ENCODE results near the gene BSDC1.

BSDC1 gene

GRCh38 chr1:32392325-32392724 is 1.9 kb downstream of the BSDC1 start:
- Histone ChIP-seq H3K4me3 (ENCODE audit: low read depth, low read length) (no peak overlapping the region), H3K36me3 (ENCODE audit: control insufficient read depth, insufficient read depth, low read length) (peaks cover 49% of the 10 kb centered on the region)

DNA sequence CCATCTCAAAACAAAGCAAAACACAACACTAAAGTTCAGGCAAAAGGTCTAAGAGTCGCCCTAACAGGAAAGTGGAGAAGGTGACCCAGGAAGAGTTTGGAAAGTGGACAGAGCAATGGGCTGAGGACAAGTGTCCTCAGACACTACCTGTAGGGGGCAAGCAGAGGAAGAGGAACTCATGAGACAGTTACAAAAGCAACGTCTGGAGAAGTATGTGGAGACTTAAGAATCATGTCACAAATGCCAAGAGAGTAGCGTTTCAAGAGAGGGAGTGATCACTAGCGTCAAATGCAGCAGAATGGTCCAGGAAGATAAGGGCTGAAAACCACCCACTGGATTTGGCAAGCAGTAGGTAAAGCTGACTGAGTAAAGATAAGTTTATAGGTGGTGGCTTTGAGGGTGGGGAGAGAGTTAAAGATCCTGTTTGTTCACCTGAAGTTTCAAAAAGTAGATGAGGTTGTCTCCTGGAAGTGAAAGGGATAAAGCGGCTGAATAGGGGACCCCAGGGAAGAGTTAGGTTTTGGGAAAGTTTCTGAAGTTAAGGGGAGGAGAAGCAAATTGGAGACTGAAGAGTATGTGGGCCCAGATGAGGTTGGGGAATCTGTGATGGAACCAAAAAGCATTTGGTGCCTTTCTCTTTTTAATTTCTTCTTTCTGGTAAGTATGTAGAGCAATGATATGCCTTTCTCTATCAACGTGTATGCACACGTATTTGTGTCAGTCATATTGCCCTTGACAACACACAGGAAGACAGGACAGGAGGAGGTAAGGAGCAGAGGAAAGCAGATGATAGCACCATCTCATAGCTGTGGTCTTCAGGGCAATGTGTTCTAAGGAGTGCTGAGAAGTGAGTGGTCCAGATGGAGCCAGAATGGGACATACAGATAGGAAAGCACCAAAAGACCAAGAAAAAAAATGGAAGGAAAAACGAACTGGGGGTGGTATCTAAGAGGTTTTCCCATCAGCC is 3.1 kb downstream of the BSDC1 start:
- H3K9ac ChIP-seq (ENCODE audit: low read depth, low read length) = no peak overlapping the region
- H3K36me3 ChIP-seq (ENCODE audit: control insufficient read depth, insufficient read depth, low read length) = peaks cover 58% of the 10 kb centered on the region
- H3K27ac ChIP-seq (ENCODE audit: low read depth, low read length) = no peak overlapping the region
- H3K9me3 ChIP-seq (ENCODE audit: control insufficient read depth, insufficient read depth, low read length) = no peaks in the 10 kb centered on the region
- H3K4me1 ChIP-seq (ENCODE audit: control insufficient read depth, insufficient read depth, low read length) = peaks cover 7% of the 10 kb centered on the region; the same call in 1 of the 2 replicates
- no peak overlapping the region for H3K4me3 ChIP-seq (ENCODE audit: low read depth, low read length)
- H3K27me3 ChIP-seq (ENCODE audit: control insufficient read depth, insufficient read depth, low read length) = no peaks in the 10 kb centered on the region

More at GRCh38 chr1:32392325-32392724, 1.9 kb downstream of the BSDC1 start:
- Histone ChIP-seq H3K27me3 (ENCODE audit: control insufficient read depth, insufficient read depth, low read length) (no peaks in the 10 kb centered on the region), H3K4me1 (ENCODE audit: control insufficient read depth, insufficient read depth, low read length) (peaks cover 7% of the 10 kb centered on the region; the same call in 1 of the 2 replicates), H3K9me3 (ENCODE audit: control insufficient read depth, insufficient read depth, low read length) (no peaks in the 10 kb centered on the region), H3K9ac (ENCODE audit: low read depth, low read length) (no peak overlapping the region), H3K27ac (ENCODE audit: low read depth, low read length) (no peak overlapping the region)

DNA sequence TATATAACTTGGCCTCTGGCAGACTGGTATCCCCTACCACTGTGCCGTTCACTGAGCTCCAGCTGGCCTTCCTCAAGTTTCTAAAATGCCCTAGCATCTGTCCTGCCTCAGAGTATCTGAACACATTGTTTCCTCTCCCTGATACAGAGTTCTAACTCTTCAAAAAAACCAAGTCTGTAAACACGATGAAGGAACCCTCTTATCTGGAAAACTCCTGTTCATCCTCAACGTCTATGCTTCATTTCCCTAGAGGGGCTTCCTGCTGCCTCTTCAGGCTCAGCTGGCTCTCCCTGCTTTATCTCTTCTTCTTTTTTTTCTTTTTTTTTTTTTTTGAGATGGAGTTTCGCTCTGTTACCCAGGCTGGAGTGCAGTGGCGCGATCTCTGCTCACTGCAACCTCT is 5.6 kb downstream of the BSDC1 start:
- H3K9ac ChIP-seq (ENCODE audit: low read depth, low read length) = no peak overlapping the region
- H3K27me3 ChIP-seq (ENCODE audit: control insufficient read depth, insufficient read depth, low read length) = no peaks in the 10 kb centered on the region
- H3K4me3 ChIP-seq (ENCODE audit: low read depth, low read length) = no peak overlapping the region
- H3K9me3 ChIP-seq (ENCODE audit: control insufficient read depth, insufficient read depth, low read length) = no peaks in the 10 kb centered on the region
- peaks cover 83% of the 10 kb centered on the region for H3K36me3 ChIP-seq (ENCODE audit: control insufficient read depth, insufficient read depth, low read length)
- no peak overlapping the region for H3K27ac ChIP-seq (ENCODE audit: low read depth, low read length)
- H3K4me1 ChIP-seq (ENCODE audit: control insufficient read depth, insufficient read depth, low read length) = peaks cover 7% of the 10 kb centered on the region; the same call in 1 of the 2 replicates

- peaks cover 90% of the 10 kb centered on the region for H3K36me3 ChIP-seq (ENCODE audit: control insufficient read depth, insufficient read depth, low read length)
- H3K27ac ChIP-seq (ENCODE audit: low read depth, low read length) = no peak overlapping the region
- H3K9ac ChIP-seq (ENCODE audit: low read depth, low read length) = no peak overlapping the region
Measured at GRCh38 chr1:32386676-32387392, 7.4 kb downstream of the BSDC1 start.

DNA sequence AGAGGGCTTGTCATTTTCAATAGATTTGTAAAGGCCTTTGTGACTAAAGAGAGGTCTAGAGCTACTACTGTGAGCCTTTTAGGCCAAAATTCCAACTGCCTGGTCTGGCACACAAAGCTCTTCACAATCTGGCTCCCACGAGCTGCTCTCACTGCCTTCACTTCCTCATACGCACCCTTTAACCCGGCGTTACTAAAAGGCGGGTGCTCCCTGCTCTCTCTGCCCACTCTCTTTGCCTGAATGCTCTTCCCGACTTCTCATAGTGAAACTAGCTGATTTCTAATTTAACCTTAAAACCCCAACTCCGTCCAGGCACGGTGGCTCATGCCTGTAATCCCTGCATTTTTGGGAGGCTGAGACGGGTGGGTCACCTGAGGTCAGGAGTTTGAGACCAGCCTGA is 14.2 kb downstream of the BSDC1 start:
- no peaks in the 10 kb centered on the region for H3K27me3 ChIP-seq (ENCODE audit: control insufficient read depth, insufficient read depth, low read length)
- H3K27ac ChIP-seq (ENCODE audit: low read depth, low read length) = no peak overlapping the region
- H3K9ac ChIP-seq (ENCODE audit: low read depth, low read length) = no peak overlapping the region
- H3K36me3 ChIP-seq (ENCODE audit: control insufficient read depth, insufficient read depth, low read length) = peaks cover 98% of the 10 kb centered on the region
- H3K4me3 ChIP-seq (ENCODE audit: low read depth, low read length) = no peak overlapping the region
- no peaks in the 10 kb centered on the region for H3K9me3 ChIP-seq (ENCODE audit: control insufficient read depth, insufficient read depth, low read length)
- H3K4me1 ChIP-seq (ENCODE audit: control insufficient read depth, insufficient read depth, low read length) = no peaks in the 10 kb centered on the region

More at GRCh38 chr1:32386676-32387392, 7.4 kb downstream of the BSDC1 start:
- Histone ChIP-seq H3K4me1 (ENCODE audit: control insufficient read depth, insufficient read depth, low read length) (no peaks in the 10 kb centered on the region), H3K4me3 (ENCODE audit: low read depth, low read length) (no peak overlapping the region), H3K9me3 (ENCODE audit: control insufficient read depth, insufficient read depth, low read length) (no peaks in the 10 kb centered on the region), H3K27me3 (ENCODE audit: control insufficient read depth, insufficient read depth, low read length) (no peaks in the 10 kb centered on the region)

GRCh38 chr1:32377541-32378220 is 16.6 kb downstream of the BSDC1 start:
- H3K36me3 ChIP-seq (ENCODE audit: control insufficient read depth, insufficient read depth, low read length) = peaks cover 95% of the 10 kb centered on the region
- no peak overlapping the region for H3K9ac ChIP-seq (ENCODE audit: low read depth, low read length)
- no peak overlapping the region for H3K4me3 ChIP-seq (ENCODE audit: low read depth, low read length)
- no peaks in the 10 kb centered on the region for H3K27me3 ChIP-seq (ENCODE audit: control insufficient read depth, insufficient read depth, low read length)
- no peaks in the 10 kb centered on the region for H3K4me1 ChIP-seq (ENCODE audit: control insufficient read depth, insufficient read depth, low read length)
- H3K27ac ChIP-seq (ENCODE audit: low read depth, low read length) = no peak overlapping the region
- H3K9me3 ChIP-seq (ENCODE audit: control insufficient read depth, insufficient read depth, low read length) = no peaks in the 10 kb centered on the region

GRCh38 chr1:32376199-32376598 is 18.0 kb downstream of the BSDC1 start:
- peaks cover 94% of the 10 kb centered on the region for H3K36me3 ChIP-seq (ENCODE audit: control insufficient read depth, insufficient read depth, low read length)
- no peak overlapping the region for H3K9ac ChIP-seq (ENCODE audit: low read depth, low read length)
- H3K9me3 ChIP-seq (ENCODE audit: control insufficient read depth, insufficient read depth, low read length) = no peaks in the 10 kb centered on the region
- H3K4me1 ChIP-seq (ENCODE audit: control insufficient read depth, insufficient read depth, low read length) = no peaks in the 10 kb centered on the region
- no peaks in the 10 kb centered on the region for H3K27me3 ChIP-seq (ENCODE audit: control insufficient read depth, insufficient read depth, low read length)
- H3K27ac ChIP-seq (ENCODE audit: low read depth, low read length) = no peak overlapping the region
- H3K4me3 ChIP-seq (ENCODE audit: low read depth, low read length) = no peak overlapping the region

- no peaks in the 10 kb centered on the region for H3K4me1 ChIP-seq (ENCODE audit: control insufficient read depth, insufficient read depth, low read length)
- H3K4me3 ChIP-seq (ENCODE audit: low read depth, low read length) = no peak overlapping the region
- no peaks in the 10 kb centered on the region for H3K9me3 ChIP-seq (ENCODE audit: control insufficient read depth, insufficient read depth, low read length)
- H3K27ac ChIP-seq (ENCODE audit: low read depth, low read length) = no peak overlapping the region
- H3K27me3 ChIP-seq (ENCODE audit: control insufficient read depth, insufficient read depth, low read length) = no peaks in the 10 kb centered on the region
- no peak overlapping the region for H3K9ac ChIP-seq (ENCODE audit: low read depth, low read length)
- peaks cover 84% of the 10 kb centered on the region for H3K36me3 ChIP-seq (ENCODE audit: control insufficient read depth, insufficient read depth, low read length)
Measured at GRCh38 chr1:32373996-32374592, 20.1 kb downstream of the BSDC1 start.

DNA sequence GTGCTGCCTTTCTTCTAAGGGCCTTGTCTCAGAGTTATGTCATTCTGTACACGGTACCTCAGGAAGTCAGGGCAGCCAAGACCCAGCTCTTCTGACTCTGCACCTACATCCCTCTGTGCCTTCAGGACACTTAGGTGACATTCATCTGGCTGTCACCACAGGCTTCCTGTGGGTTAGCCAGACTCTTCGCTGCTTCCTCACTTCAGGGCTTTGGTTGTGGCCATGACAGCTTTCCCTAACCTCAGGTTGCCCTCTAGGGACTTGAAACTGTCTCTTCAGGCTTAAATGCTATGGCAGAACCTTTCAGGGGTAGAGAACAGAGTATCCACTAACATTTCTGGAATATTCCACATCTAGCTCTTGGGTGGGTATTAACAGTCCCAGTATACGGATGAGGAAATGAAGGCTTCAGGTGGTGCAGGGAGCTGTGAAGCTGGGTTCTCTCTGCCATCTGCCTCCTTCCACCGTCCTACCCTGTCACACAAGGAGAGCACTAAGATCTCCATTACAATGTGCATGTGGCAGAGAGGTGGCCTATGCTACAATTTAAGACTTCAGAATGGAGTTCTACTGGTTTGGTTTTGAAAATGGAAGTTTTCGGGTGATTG is 22.0 kb downstream of the BSDC1 start:
- Histone ChIP-seq H3K4me1 (ENCODE audit: control insufficient read depth, insufficient read depth, low read length) (no peaks in the 10 kb centered on the region), H3K9me3 (ENCODE audit: control insufficient read depth, insufficient read depth, low read length) (no peaks in the 10 kb centered on the region), H3K27me3 (ENCODE audit: control insufficient read depth, insufficient read depth, low read length) (no peaks in the 10 kb centered on the region), H3K9ac (ENCODE audit: low read depth, low read length) (no peak overlapping the region), H3K4me3 (ENCODE audit: low read depth, low read length) (no peak overlapping the region), H3K27ac (ENCODE audit: low read depth, low read length) (no peak overlapping the region), H3K36me3 (ENCODE audit: control insufficient read depth, insufficient read depth, low read length) (peaks cover 83% of the 10 kb centered on the region)

DNA sequence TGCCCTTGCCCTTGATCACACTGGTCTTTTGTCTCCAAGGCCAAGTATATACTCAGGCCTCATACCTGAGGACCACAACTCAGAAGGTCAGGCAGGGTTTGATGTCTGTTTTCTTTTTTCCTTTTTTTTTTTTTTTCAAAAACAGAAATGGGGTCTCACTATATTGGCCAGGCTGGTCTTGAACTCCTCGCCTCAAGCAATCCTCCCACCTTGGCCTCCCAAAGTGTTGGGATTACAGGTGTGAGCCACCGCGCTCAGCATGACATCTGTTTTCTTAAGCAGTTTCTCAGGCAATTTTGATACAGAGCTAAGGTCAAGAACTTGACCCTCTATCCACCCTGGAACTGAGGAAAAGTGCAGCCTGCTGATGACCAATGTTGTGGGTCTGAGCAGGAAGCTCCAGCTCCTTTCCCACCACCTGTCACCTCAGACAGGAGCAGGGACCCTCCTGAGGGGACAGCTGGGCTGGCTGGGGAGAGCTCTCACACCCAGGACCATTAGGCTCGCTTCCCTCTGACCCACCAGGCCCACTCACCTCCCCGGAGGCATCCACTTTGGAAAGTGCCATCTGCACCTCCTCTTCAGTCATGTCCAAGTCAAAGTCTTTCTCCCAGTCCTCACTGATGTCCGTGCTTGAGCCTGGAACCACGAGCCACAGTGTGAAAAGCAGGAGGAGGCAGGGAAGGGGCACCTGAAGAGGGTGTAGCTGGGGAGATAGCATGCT is 26.2 kb downstream of the BSDC1 start:
- H3K9ac ChIP-seq (ENCODE audit: low read depth, low read length) = no peak overlapping the region
- H3K36me3 ChIP-seq (ENCODE audit: control insufficient read depth, insufficient read depth, low read length) = peaks cover 78% of the 10 kb centered on the region
- no peak overlapping the region for H3K27ac ChIP-seq (ENCODE audit: low read depth, low read length)
- H3K9me3 ChIP-seq (ENCODE audit: control insufficient read depth, insufficient read depth, low read length) = no peaks in the 10 kb centered on the region
- H3K4me1 ChIP-seq (ENCODE audit: control insufficient read depth, insufficient read depth, low read length) = no peaks in the 10 kb centered on the region
- no peak overlapping the region for H3K4me3 ChIP-seq (ENCODE audit: low read depth, low read length)
- H3K27me3 ChIP-seq (ENCODE audit: control insufficient read depth, insufficient read depth, low read length) = no peaks in the 10 kb centered on the region

All from HUES48 (cell line).